GM23338 (cell line): ENCODE data around the gene ATP5PB.

ENCODE experiments used
- CTCF ChIP-seq, 2 experiments: fragments of 200-600 bp in 1 of 2; sonication (generic) in 1 of 2; conservative IDR thresholded peaks; 2 replicates each; pipeline versions ENCODE4 v1.5.1 to v1.6.1; 2016 to 2017; ENCODE audit warnings: antibody characterized with exemption in 2 of 2, low read depth in 2 of 2, mild to moderate bottlenecking in 2 of 2, moderate library complexity in 1 of 2
- EZH2phosphoT487 ChIP-seq: fragments of 200-600 bp; sonication (generic); IDR thresholded peaks from one replicate; pipeline ENCODE4 v1.8.1; 2018; ENCODE audit warnings: antibody characterized with exemption; ENCODE audit not compliant: unreplicated experiment

GRCh38 chr1:111402083-111402482 is 47.2 kb upstream of the ATP5PB start:
- TF ChIP-seq CTCF (conservative IDR thresholded peaks at IDR 0.05; ENCODE audit: low read depth in 2 of 2) (no peak), EZH2phosphoT487 (no peak)
